B cell (primary cell): ENCODE measurements around the gene THOC5. TPM values are rescaled to one million over a fixed set of nuclear protein-coding genes. Genes with fewer than 3 reads are reported as not detected.
"Not testable (repeated sequence)": the region's sequence is repeated elsewhere in the genome, so short reads cannot be mapped to it uniquely, and the experiment has no call there.

Experiments
- ATAC-seq: fragments of 200-7000 bp; cut with Tn5 transposase; one replicate; pipeline ENCODE4 v1.10.0; 2021; ENCODE audit warnings: low read depth, mild to moderate bottlenecking, moderate number of reproducible peaks, moderate library complexity
- CTCF ChIA-PET: fragments of 350-600 bp; sonication (Branson Sonifier 250); formaldehyde crosslinking; loops from one replicate; lab custom pipeline; 2021; ENCODE audit warnings: antibody characterized with exemption, inconsistent platforms; lab: Charles Lee
- POLR2A ChIA-PET: fragments of 350-600 bp; sonication (Branson Sonifier 250); formaldehyde crosslinking; loops from one replicate; lab custom pipeline; 2021; ENCODE audit warnings: antibody characterized with exemption; lab: Charles Lee
- DNase-seq: peaks from one replicate; pipeline ENCODE4 v3.0.0; 2013
- H2AFZ ChIP-seq: 2 replicates; pipeline ENCODE4 v1.6.1; 2012; ENCODE audit warnings: mild to moderate bottlenecking, low read depth, low read length; ENCODE audit not compliant: insufficient read depth, poor library complexity, severe bottlenecking
- H3K27ac ChIP-seq, 2 donors: 1 replicate in 1 of 2; 2 replicates in 1 of 2; pipeline ENCODE4 v1.5.1; 2012 to 2013; ENCODE audit warnings: low read length in 2 of 2, mild to moderate bottlenecking in 2 of 2, moderate library complexity in 1 of 2
- H3K27me3 ChIP-seq, 4 experiments: fragments of 200-600 bp in 1 of 4; sonication (generic) in 1 of 4; replicated peaks in 1 of 4; 1 replicate in 2 of 4; 2 replicates in 2 of 4; pipeline versions ENCODE4 v1.6.1 to v1.7.0; 2013 to 2016; ENCODE audit warnings: low read length in 3 of 4, mild to moderate bottlenecking in 2 of 4, mixed read lengths in 1 of 4, moderate library complexity in 1 of 4; ENCODE audit not compliant: insufficient read depth in 4 of 4, control insufficient read depth in 3 of 4; ENCODE audit errors: control extremely low read depth in 1 of 4
- H3K36me3 ChIP-seq, 2 experiments: replicated peaks in 1 of 2; 1 replicate in 1 of 2; 2 replicates in 1 of 2; pipeline versions ENCODE4 v1.6.1 to v1.7.1; 2013; ENCODE audit warnings: low read length in 1 of 2; ENCODE audit not compliant: insufficient read depth in 2 of 2, control insufficient read depth in 1 of 2; ENCODE audit errors: control extremely low read depth in 1 of 2, extremely low read depth in 1 of 2
- H3K4me1 ChIP-seq, 2 donors: fragments of 200-600 bp in 1 of 2; sonication (generic) in 1 of 2; 1 replicate in 1 of 2; 2 replicates in 1 of 2; pipeline versions ENCODE4 v1.5.1 to v1.6.1; 2013 to 2017; ENCODE audit warnings: low read length in 2 of 2; ENCODE audit not compliant: control insufficient read depth in 2 of 2, insufficient read depth in 2 of 2
- H3K4me2 ChIP-seq: replicated peaks from 2 replicates; pipeline ENCODE3; 2012; ENCODE audit warnings: mild to moderate bottlenecking, low read depth, low read length; ENCODE audit not compliant: poor library complexity, severe bottlenecking
- H3K4me3 ChIP-seq, 5 experiments: fragments of 200-600 bp in 1 of 5; sonication (generic) in 1 of 5; 1 replicate in 3 of 5; 2 replicates in 2 of 5; pipeline versions ENCODE4 v1.5.1 to v1.7.0; 2011 to 2016; ENCODE audit warnings: low read length in 4 of 5, mild to moderate bottlenecking in 4 of 5, low read depth in 2 of 5, control low read depth in 1 of 5, moderate library complexity in 1 of 5; ENCODE audit not compliant: insufficient read depth in 1 of 5; ENCODE audit errors: control extremely low read depth in 1 of 5, extremely low read depth in 1 of 5
- H3K79me2 ChIP-seq: fragments of 200-600 bp; sonication (generic); one replicate; pipeline ENCODE4 v1.6.0; 2016; ENCODE audit warnings: low read length; ENCODE audit not compliant: control insufficient read depth, insufficient read depth
- H3K9ac ChIP-seq: fragments of 200-600 bp; sonication (generic); 2 replicates; pipeline ENCODE4 v1.6.1; 2017; ENCODE audit warnings: mild to moderate bottlenecking, low read length, moderate library complexity
- H3K9me3 ChIP-seq, 3 donors: one replicate each; pipeline versions ENCODE4 v1.6.1 to v1.7.1; 2013; ENCODE audit warnings: low read length in 2 of 3; ENCODE audit not compliant: control insufficient read depth in 2 of 3, insufficient read depth in 1 of 3; ENCODE audit errors: control extremely low read depth in 1 of 3
- H4K20me1 ChIP-seq: 2 replicates; pipeline ENCODE4 v1.6.0; 2012; ENCODE audit warnings: mild to moderate bottlenecking, low read length; ENCODE audit not compliant: insufficient read depth, control insufficient read depth, poor library complexity, severe bottlenecking
- H3K27ac Mint-ChIP-seq: one replicate; pipeline ENCODE4 v1.8.0; 2021; ENCODE audit warnings: mixed read lengths
- H3K27me3 Mint-ChIP-seq: one replicate; pipeline ENCODE4 v1.8.0; 2021; ENCODE audit warnings: mixed read lengths
- H3K4me1 Mint-ChIP-seq: one replicate; pipeline ENCODE4 v1.8.0; 2021; ENCODE audit warnings: mixed read lengths
- H3K4me3 Mint-ChIP-seq: one replicate; pipeline ENCODE4 v1.8.0; 2021; ENCODE audit warnings: mixed read lengths
- H3K9me3 Mint-ChIP-seq: one replicate; pipeline ENCODE4 v1.8.0; 2022; ENCODE audit warnings: mixed read lengths; ENCODE audit not compliant: insufficient read depth
- CTCF ChIP-seq: fragments of 200-600 bp; IDR thresholded peaks from one replicate; pipeline ENCODE4 v1.8.0; 2022; ENCODE audit warnings: antibody characterized with exemption, mild to moderate bottlenecking
- EZH2 ChIP-seq: IDR thresholded peaks from 2 replicates; pipeline ENCODE4 v1.6.1; 2012; ENCODE audit warnings: borderline replicate concordance, low read depth, mild to moderate bottlenecking, moderate library complexity, low read length; ENCODE audit not compliant: insufficient read depth, poor library complexity, severe bottlenecking
- WGBS: methylation state at CpG from one replicate; pipeline ENCODE4 v1.1.5; 2013; ENCODE audit warnings: missing lambda C conversion rate; ENCODE audit not compliant: insufficient coverage; 5-methylcytosine and 5-hydroxymethylcytosine counted together
- intact Hi-C: fragments of 100-400 bp; cut with micrococcal nuclease; formaldehyde crosslinking; loops from one replicate; pipeline ENCODE4 v1.10.0; 2022
- polyA plus RNA-seq: library from polyadenylated mRNA; depleted of rRNA; stranded (reverse); fragments of >200 nt; gene quantifications from 2 replicates; pipeline ENCODE4 v1.2.3, GENCODE V29; 2012
- total RNA-seq, 2 donors: library from RNA; stranded (reverse); fragments of 120-200 nt in 1 of 2; gene quantifications; 1 replicate in 1 of 2; 2 replicates in 1 of 2; pipeline versions ENCODE4 v1.2.3 to v1.2.4, GENCODE V29; 2013 to 2022

Gene THOC5
- total and polyA plus RNA-seq, 2 donors (not counting 1 experiment from before 2014, with no cell fraction given), result 26.5 to 59.1 TPM

GRCh38 chr22:29567338-29567737, 13.8 kb upstream of the THOC5 start:
- DNase-seq, result no peak
- Histone ChIP-seq H3K79me2 (no peaks in the 10 kb centered on the region), H4K20me1 (no peaks in the 10 kb centered on the region), H3K27ac (no peak overlapping the region), H3K4me1 (no peaks in the 10 kb centered on the region), H3K9ac (no peak overlapping the region), H2AFZ (no peak overlapping the region), H3K4me2 (no peak overlapping the region), H3K9me3 (no peaks in the 10 kb centered on the region), H3K4me3 (no peak overlapping the region), H3K36me3 (peaks cover 2 to 33% of the 10 kb centered on the region in 2 experiments), H3K27me3 (no peaks in the 10 kb centered on the region)
- intact Hi-C loops, result no loop called here
- H3K27me3 Mint-ChIP-seq, result no peaks in the 10 kb centered on the region
- TF ChIP-seq CTCF (no peak), EZH2 (no peak)
- H3K4me3 Mint-ChIP-seq, result no peak overlapping the region
- no peaks in the 10 kb centered on the region for H3K4me1 Mint-ChIP-seq
- WGBS, result 67% methylated on average over 3 of the region's 7 CpGs
- POLR2A ChIA-PET, result interaction anchor here (0.5 kb wide), 1 partner anchor 14 kb away, joined by 5 read pairs; no protein-coding TSS in a partner anchor
- ATAC-seq, result no peak
- CTCF ChIA-PET, result interaction anchor here (0.6 kb wide), 1 partner anchor 105 kb away, joined by 3 read pairs; no protein-coding TSS in a partner anchor
- no peak overlapping the region for H3K27ac Mint-ChIP-seq
- H3K9me3 Mint-ChIP-seq, result no peaks in the 10 kb centered on the region

GRCh38 chr22:29566513-29566912, 13.0 kb upstream of the THOC5 start:
- H3K4me1 ChIP-seq, H3K79me2 ChIP-seq, CTCF ChIA-PET, ATAC-seq, H3K9me3 Mint-ChIP-seq, H3K27ac Mint-ChIP-seq, H3K4me3 Mint-ChIP-seq, H2AFZ ChIP-seq, H3K27me3 Mint-ChIP-seq, H4K20me1 ChIP-seq, H3K4me1 Mint-ChIP-seq, intact Hi-C loops, H3K9ac ChIP-seq, H3K4me2 ChIP-seq, H3K9me3 ChIP-seq, DNase-seq, H3K27ac ChIP-seq, H3K27me3 ChIP-seq, H3K4me3 ChIP-seq: not testable (repeated sequence)
- 94% methylated on average over 4 of the region's 7 CpGs for WGBS
- POLR2A ChIA-PET, result interaction anchor here (1.5 kb wide), 1 partner anchor 13 kb away, joined by 4 read pairs; the partner anchor contains the start of gene THOC5
- peaks cover 2 to 40% of the 10 kb centered on the region in 2 experiments for H3K36me3 ChIP-seq
